LNCAP (cell line): ENCODE results near the gene FDXR.

ENCODE experiments used
- CTCF ChIP-seq: fragments of 450-650 bp; IDR thresholded peaks from 2 replicates; pipeline ENCODE4 v1.5.1; 2017; ENCODE audit warnings: mild to moderate bottlenecking

The FDXR gene

GRCh38 chr17:74878658-74879057 lies 5.9 kb upstream of the FDXR start:
- no peak for TF ChIP-seq CTCF

- no peak for TF ChIP-seq CTCF
Measured at GRCh38 chr17:74877592-74878548, 5.1 kb upstream of the FDXR start.

GRCh38 chr17:74875977-74876593 lies 3.3 kb upstream of the FDXR start:
- no peak for TF ChIP-seq CTCF

- no peak for TF ChIP-seq CTCF
Measured at GRCh38 chr17:74875155-74875976, 2.6 kb upstream of the FDXR start.

GRCh38 chr17:74874615-74875037 lies 1.8 kb upstream of the FDXR start:
- TF ChIP-seq CTCF = no peak

GRCh38 chr17:74873874-74874614 lies 1.2 kb upstream of the FDXR start:
- no peak for TF ChIP-seq CTCF
